Breast epithelium (tissue), 4 donors: ENCODE data around the gene USPL1. TPM values are rescaled to one million over a fixed set of nuclear protein-coding genes. Genes with fewer than 3 reads are reported as not detected.

Experiments
- DNase-seq, 2 donors: peaks; one replicate each; pipeline ENCODE4 v3.0.0-alpha.2; 2019; ENCODE audit warnings: low spot score in 2 of 2
- H3K27ac ChIP-seq, 2 donors: fragments of 200-600 bp; sonication (generic) in 1 of 2; one replicate each; pipeline ENCODE4 v1.5.1; 2016 to 2019; ENCODE audit warnings: mild to moderate bottlenecking in 1 of 2
- H3K27me3 ChIP-seq, 2 donors: fragments of 200-600 bp; sonication (generic) in 1 of 2; one replicate each; pipeline versions ENCODE4 v1.5.1 to v1.6.0; 2017 to 2019; ENCODE audit warnings: control low read depth in 1 of 2, mild to moderate bottlenecking in 1 of 2
- H3K36me3 ChIP-seq: fragments of 200-600 bp; one replicate; pipeline ENCODE4 v1.5.1; 2019
- H3K4me1 ChIP-seq, 2 donors: fragments of 200-600 bp; sonication (generic); one replicate each; pipeline ENCODE4 v1.5.1; 2016 to 2019; ENCODE audit warnings: control low read depth in 1 of 2
- H3K4me3 ChIP-seq, 3 donors: fragments of 200-600 bp; sonication (generic); 1 replicate in 2 of 3; 2 replicates in 1 of 3; pipeline ENCODE4 v1.5.1; 2016 to 2019; ENCODE audit warnings: mild to moderate bottlenecking in 3 of 3, moderate library complexity in 2 of 3
- H3K9me3 ChIP-seq, 2 donors: fragments of 200-600 bp; sonication (generic) in 1 of 2; one replicate each; pipeline ENCODE4 v1.5.1; 2016 to 2019; ENCODE audit warnings: control low read depth in 1 of 2
- POLR2A ChIP-seq: fragments of 450-650 bp; IDR thresholded peaks from one replicate; pipeline ENCODE4 v1.6.1; 2016; ENCODE audit warnings: antibody characterized with exemption, mild to moderate bottlenecking, moderate library complexity
- POLR2AphosphoS5 ChIP-seq, 3 donors: sonication (generic); formaldehyde crosslinking; IDR thresholded peaks; one replicate each; pipeline ENCODE4 v1.6.1; 2017; ENCODE audit warnings: antibody characterized with exemption in 3 of 3
- intact Hi-C: fragments of 100-400 bp; cut with DNase I; formaldehyde crosslinking; loops from one replicate; pipeline ENCODE4 v1.15.1; 2023; ENCODE audit warnings: low total_unique reads
- total RNA-seq, 3 donors: library from RNA; depleted of rRNA; stranded (reverse); fragments of >200 nt; gene quantifications; one replicate each; pipeline ENCODE4 v1.1.0, GENCODE V29; 2016
- TF ChIP-seq, protein P1 (sequence below), 3 donors: fragments of 450-650 bp; IDR thresholded peaks; one replicate each; pipeline ENCODE4 v1.5.1; 2016 to 2017; ENCODE audit warnings: antibody characterized with exemption in 3 of 3, mild to moderate bottlenecking in 3 of 3, moderate library complexity in 3 of 3

The USPL1 gene
- total RNA-seq, 3 donors from 2014 or later, result 27.8 to 40.0 (median 28.2) TPM

DNA sequence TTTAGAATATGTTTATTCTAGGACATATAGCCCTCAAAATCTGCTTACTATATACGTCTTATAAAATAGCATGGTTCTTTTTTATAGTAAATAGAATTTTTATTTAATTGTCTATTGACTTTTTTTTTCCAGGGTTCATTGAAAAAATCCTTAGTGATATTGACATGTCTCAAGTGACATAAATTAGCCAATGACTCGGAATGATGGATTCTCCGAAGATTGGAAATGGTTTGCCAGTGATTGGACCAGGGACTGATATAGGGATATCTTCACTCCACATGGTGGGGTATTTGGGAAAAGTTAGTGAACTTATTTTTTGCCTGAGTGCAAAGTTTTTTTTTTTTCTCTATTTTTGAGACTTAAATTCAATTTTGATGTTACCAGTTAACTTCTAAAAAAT is 3.2 kb downstream of the USPL1 start:
- Histone ChIP-seq H3K4me1 (peaks cover 0 to 6% of the 10 kb centered on the region in 2 donors), H3K9me3 (no peaks in the 10 kb centered on the region), H3K36me3 (no peaks in the 10 kb centered on the region), H3K4me3 (no peak overlapping the region), H3K27me3 (no peaks in the 10 kb centered on the region), H3K27ac (no peak overlapping the region)
- no peak for TF ChIP-seq POLR2AphosphoS5 (IDR thresholded peaks at IDR 0.05)
- TF ChIP-seq, protein P1, sequence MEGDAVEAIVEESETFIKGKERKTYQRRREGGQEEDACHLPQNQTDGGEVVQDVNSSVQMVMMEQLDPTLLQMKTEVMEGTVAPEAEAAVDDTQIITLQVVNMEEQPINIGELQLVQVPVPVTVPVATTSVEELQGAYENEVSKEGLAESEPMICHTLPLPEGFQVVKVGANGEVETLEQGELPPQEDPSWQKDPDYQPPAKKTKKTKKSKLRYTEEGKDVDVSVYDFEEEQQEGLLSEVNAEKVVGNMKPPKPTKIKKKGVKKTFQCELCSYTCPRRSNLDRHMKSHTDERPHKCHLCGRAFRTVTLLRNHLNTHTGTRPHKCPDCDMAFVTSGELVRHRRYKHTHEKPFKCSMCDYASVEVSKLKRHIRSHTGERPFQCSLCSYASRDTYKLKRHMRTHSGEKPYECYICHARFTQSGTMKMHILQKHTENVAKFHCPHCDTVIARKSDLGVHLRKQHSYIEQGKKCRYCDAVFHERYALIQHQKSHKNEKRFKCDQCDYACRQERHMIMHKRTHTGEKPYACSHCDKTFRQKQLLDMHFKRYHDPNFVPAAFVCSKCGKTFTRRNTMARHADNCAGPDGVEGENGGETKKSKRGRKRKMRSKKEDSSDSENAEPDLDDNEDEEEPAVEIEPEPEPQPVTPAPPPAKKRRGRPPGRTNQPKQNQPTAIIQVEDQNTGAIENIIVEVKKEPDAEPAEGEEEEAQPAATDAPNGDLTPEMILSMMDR (IDR thresholded peaks at IDR 0.05), result no peak
- no peak for TF ChIP-seq POLR2A
- intact Hi-C loops, result no loop called here
- no peak for DNase-seq

DNA sequence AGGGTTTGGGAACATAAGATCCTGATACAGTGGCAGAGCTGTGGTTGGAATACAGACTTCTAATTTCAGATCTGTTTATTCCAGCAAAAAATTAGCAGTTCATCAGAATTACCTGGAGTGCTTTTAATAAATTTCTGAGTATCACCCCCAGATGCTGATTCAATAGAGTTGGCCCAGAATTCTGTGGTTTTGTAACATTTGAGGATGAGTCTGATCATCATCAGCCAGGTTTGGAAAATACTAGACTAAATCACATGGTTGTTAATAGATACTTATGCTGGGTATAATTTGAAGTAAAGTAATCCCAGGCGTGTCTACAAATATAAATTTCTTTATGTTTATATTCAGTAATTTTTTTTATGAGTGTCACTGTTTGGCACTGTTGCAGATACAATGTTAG is 4.8 kb downstream of the USPL1 start:
- no peak for DNase-seq
- Histone ChIP-seq H3K4me3 (no peak overlapping the region), H3K27ac (no peak overlapping the region), H3K9me3 (no peaks in the 10 kb centered on the region), H3K36me3 (no peaks in the 10 kb centered on the region), H3K4me1 (peaks cover 0 to 6% of the 10 kb centered on the region in 2 donors), H3K27me3 (no peaks in the 10 kb centered on the region)
- TF ChIP-seq, protein P1 (IDR thresholded peaks at IDR 0.05), result no peak
- no peak for TF ChIP-seq POLR2A
- TF ChIP-seq POLR2AphosphoS5 (IDR thresholded peaks at IDR 0.05), result no peak
- intact Hi-C loops, result no loop called here

DNA sequence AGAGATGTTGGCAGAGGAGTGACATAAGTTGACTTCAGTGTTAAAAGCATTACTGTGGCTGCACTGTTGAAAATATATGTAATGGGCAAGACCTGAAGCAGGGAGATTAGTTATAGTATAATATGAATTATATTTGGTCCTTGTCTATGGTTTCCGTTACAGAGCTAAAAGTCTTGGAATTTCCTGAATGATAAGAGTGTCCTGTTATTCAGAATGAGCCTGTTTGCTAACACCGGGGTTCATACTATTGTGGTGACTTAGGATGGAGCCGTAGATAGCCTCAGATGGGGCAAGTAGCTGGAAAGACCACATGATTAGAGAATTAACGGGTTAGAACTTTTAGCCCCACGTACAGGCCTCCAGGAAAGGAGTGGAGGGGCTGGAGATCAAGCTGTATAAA is 5.7 kb downstream of the USPL1 start:
- Histone ChIP-seq H3K36me3 (no peaks in the 10 kb centered on the region), H3K4me1 (peaks cover 0 to 6% of the 10 kb centered on the region in 2 donors), H3K27me3 (no peaks in the 10 kb centered on the region), H3K9me3 (no peaks in the 10 kb centered on the region), H3K4me3 (no peak overlapping the region), H3K27ac (no peak overlapping the region)
- intact Hi-C loops, result no loop called here
- TF ChIP-seq, protein P1 (IDR thresholded peaks at IDR 0.05), result no peak
- TF ChIP-seq POLR2A, result no peak
- no peak for TF ChIP-seq POLR2AphosphoS5 (IDR thresholded peaks at IDR 0.05)
- no peak for DNase-seq

DNA sequence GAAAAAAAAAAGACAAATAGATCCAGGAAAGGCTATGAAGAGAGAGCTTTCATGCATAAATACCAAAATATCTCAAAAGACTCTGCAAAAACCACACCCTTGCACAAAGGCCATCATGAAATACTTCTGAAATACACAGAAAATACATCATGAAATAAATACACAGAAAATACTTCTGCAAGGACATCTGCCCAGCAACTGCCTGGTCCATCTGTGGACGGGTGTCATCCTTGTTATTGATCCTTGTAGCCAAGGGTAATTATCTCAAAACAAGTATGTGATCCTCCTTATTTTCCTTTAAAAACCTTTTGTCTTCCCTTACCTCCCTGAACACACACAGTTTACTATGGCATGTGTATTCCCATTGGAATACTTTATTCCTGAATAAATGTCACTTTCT is 6.9 kb downstream of the USPL1 start:
- H3K27ac ChIP-seq, result no peak overlapping the region
- H3K36me3 ChIP-seq, result no peaks in the 10 kb centered on the region
- intact Hi-C loops, result no loop called here
- H3K4me1 ChIP-seq, result peaks cover 0 to under 1% of the 10 kb centered on the region in 2 donors
- H3K4me3 ChIP-seq, result no peak overlapping the region
- TF ChIP-seq POLR2A (no peak), POLR2AphosphoS5 (IDR thresholded peaks at IDR 0.05) (no peak)
- TF ChIP-seq, protein P1 (IDR thresholded peaks at IDR 0.05), result no peak
- no peaks in the 10 kb centered on the region for H3K27me3 ChIP-seq
- no peak for DNase-seq
- no peaks in the 10 kb centered on the region for H3K9me3 ChIP-seq

DNA sequence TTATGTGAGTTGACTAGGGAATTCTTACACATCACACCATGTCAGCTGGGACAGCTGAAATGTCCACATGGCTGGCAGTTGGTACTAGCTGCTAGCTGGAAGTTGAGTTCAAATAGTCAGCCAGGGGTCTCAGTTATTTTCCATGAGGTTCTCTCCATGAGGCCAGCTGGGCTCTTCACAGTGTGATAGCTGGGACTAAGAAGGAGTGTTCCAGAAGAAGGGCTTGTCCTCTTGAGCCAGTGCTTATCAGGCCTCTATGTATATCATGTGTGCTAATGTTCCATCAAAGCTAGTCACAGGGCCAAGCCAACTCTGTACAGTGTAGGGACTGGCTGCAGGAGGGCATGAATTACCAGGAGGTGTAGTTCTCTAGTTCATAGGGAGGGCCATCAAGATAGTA is 11.8 kb downstream of the USPL1 start:
- H3K9me3 ChIP-seq, result no peaks in the 10 kb centered on the region
- no peak overlapping the region for H3K27ac ChIP-seq
- no peaks in the 10 kb centered on the region for H3K4me1 ChIP-seq
- TF ChIP-seq POLR2AphosphoS5 (IDR thresholded peaks at IDR 0.05), result no peak
- TF ChIP-seq POLR2A, result no peak
- TF ChIP-seq, protein P1 (IDR thresholded peaks at IDR 0.05), result no peak
- H3K4me3 ChIP-seq, result no peak overlapping the region
- no peak for DNase-seq
- H3K27me3 ChIP-seq, result no peaks in the 10 kb centered on the region
- intact Hi-C loops, result no loop called here
- no peaks in the 10 kb centered on the region for H3K36me3 ChIP-seq
